ENCODE results near the gene SIT1. TPM values are rescaled to one million over a fixed set of nuclear protein-coding genes. Genes with fewer than 3 reads are reported as not detected.

The SIT1 gene
- total RNA-seq, 2 donors from 2014 or later: 0.68 TPM; not detected in 1

DNA sequence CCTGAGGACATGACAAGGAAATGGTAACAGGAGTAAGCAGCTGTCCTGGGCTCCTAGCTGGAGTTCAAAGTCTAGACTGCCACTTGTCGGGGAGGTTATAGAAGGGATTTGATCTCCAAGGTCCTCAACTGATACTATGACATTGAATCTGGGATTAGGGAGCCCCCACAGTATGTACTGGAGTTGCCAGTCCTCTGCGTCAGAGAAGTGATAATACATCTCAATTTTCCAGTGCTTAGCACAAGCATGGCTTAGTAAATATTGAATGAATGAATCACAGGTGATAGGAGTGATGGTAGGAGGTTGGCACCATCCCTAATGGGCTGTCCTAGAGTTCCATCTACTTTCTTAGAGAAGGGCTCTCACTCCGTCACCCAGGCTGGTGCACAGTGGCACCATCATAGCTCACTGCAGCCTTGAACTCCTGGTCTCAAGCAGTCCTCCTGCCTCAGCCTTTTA, 45.2 kb upstream of the SIT1 start:
- Histone ChIP-seq H3K27ac (peak overlapping the region; percentile 99 to 100), H3K9me3 (no peaks in the 10 kb centered on the region), H3K4me1 (ENCODE audit: control insufficient read depth in 1 of 2, low read depth in 2 of 2) (peaks cover 38 to 86% of the 10 kb centered on the region in 2 donors), H3K4me3 (no peak overlapping the region), H3K36me3 (peaks cover 47% of the 10 kb centered on the region), H3K27me3 (replicated peaks; ENCODE audit: insufficient read depth) (no peaks in the 10 kb centered on the region)
- DNase-seq (ENCODE audit: low spot score) (no peak), ATAC-seq (ENCODE audit: insufficient number of reproducible peaks, low FRiP score, low read depth) (no peak)
- TF ChIP-seq, protein P1, sequence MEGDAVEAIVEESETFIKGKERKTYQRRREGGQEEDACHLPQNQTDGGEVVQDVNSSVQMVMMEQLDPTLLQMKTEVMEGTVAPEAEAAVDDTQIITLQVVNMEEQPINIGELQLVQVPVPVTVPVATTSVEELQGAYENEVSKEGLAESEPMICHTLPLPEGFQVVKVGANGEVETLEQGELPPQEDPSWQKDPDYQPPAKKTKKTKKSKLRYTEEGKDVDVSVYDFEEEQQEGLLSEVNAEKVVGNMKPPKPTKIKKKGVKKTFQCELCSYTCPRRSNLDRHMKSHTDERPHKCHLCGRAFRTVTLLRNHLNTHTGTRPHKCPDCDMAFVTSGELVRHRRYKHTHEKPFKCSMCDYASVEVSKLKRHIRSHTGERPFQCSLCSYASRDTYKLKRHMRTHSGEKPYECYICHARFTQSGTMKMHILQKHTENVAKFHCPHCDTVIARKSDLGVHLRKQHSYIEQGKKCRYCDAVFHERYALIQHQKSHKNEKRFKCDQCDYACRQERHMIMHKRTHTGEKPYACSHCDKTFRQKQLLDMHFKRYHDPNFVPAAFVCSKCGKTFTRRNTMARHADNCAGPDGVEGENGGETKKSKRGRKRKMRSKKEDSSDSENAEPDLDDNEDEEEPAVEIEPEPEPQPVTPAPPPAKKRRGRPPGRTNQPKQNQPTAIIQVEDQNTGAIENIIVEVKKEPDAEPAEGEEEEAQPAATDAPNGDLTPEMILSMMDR (IDR thresholded peaks at IDR 0.05): no peak

DNA sequence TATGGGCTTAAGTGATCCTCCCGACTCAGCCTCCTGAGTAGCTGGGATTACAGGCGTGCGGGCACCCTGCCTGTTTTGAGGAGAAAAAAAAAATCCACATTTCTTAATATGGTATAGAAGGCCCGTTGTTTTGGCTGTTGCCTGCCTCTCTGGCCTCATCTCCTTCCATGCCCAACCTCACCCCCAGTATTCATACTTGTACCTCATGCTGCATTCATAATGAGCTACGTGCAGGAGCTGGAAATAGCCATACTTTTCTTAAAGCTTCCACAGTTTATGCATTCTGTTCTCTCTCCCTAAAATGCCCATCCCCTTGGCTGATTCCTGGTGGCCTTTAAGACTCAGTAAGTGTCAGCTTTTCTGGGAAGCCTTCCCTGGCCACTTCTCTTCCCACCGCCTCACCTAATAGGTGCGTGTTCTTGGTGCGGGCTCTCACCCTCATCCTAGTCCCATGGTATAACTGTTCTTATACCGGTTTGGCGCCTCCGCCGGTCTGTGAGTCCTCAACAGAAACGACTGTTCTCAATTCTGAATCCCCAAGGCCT, 41.1 kb upstream of the SIT1 start:
- Histone ChIP-seq H3K27me3 (replicated peaks; ENCODE audit: insufficient read depth) (no peaks in the 10 kb centered on the region), H3K9me3 (no peaks in the 10 kb centered on the region), H3K36me3 (peaks cover 26% of the 10 kb centered on the region), H3K27ac (peak overlapping the region; percentile 99 to 100), H3K4me1 (ENCODE audit: control insufficient read depth in 1 of 2, low read depth in 2 of 2) (peaks cover 32 to 53% of the 10 kb centered on the region in 2 donors), H3K4me3 (peak overlapping the region; percentile 94)
- ATAC-seq (ENCODE audit: insufficient number of reproducible peaks, low FRiP score, low read depth) (peak; percentile 17), DNase-seq (ENCODE audit: low spot score) (peak; percentile 39)
- TF ChIP-seq, protein P1 (IDR thresholded peaks at IDR 0.05): no peak

DNA sequence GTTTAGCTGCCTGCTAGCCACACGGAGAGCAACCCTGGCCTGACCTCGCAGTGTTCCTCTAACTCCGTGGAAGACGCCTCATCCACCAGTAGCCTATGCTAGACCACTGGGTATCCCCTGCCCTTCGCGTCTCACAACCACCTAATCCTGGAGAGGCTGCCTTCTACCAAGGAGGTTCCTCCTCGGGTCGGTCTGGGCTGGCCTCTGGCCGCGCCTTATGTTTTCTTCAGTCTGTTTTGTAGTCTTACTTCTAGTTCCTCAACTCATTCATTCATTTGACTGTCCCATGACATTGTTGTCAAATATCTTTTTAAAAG, 40.6 kb upstream of the SIT1 start:
- Histone ChIP-seq H3K4me3 (peak overlapping the region; percentile 94), H3K36me3 (peaks cover 30% of the 10 kb centered on the region), H3K27ac (peak overlapping the region; percentile 99 to 100), H3K9me3 (no peaks in the 10 kb centered on the region), H3K27me3 (replicated peaks; ENCODE audit: insufficient read depth) (no peaks in the 10 kb centered on the region), H3K4me1 (ENCODE audit: control insufficient read depth in 1 of 2, low read depth in 2 of 2) (peaks cover 28 to 48% of the 10 kb centered on the region in 2 donors)
- TF ChIP-seq, protein P1 (IDR thresholded peaks at IDR 0.05): no peak
- no peak for DNase-seq (ENCODE audit: low spot score)
- ATAC-seq (ENCODE audit: insufficient number of reproducible peaks, low FRiP score, low read depth): peak; percentile 1

DNA sequence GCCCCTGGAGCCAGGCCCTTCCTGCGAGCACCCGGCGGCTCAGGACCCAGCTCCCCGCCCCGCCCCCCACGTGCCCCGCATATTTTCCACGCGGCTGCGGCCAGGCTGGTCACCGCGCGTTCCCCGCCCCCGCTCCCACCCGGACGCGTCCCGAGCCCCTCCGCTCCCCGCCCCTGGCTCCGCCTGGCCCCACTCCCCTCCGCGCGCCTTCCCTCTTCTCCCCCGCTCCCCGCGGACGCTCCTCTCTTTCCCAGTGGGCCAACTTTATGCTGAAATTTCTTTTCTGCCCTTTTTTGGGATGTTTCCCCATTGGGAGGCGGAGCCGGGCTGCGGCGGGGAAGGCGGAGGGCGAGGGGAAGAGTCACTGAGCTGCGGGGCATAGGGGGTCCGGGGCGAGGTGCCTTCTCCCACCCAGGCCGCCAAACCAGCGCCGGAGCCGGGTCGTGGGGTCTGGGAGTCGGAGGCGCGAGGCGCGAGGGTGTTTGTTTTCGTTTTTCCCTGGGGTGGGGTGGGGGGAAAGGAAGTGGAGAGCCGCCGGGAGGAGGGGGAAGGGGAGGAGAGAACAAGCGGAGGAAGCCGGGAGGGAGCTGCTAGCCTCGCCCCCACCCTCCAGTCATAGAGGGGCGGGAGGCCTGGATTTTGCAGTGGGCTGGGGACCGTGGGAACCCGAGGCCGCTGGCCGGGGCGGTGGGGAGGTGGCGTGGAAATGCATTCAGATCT, 40.0 kb upstream of the SIT1 start:
- H3K9me3 ChIP-seq: no peaks in the 10 kb centered on the region
- TF ChIP-seq, protein P1 (IDR thresholded peaks at IDR 0.05): no peak
- H3K27me3 ChIP-seq (replicated peaks; ENCODE audit: insufficient read depth): no peaks in the 10 kb centered on the region
- H3K4me1 ChIP-seq (ENCODE audit: control insufficient read depth in 1 of 2, low read depth in 2 of 2): peaks cover 22 to 43% of the 10 kb centered on the region in 2 donors
- H3K4me3 ChIP-seq: peak overlapping the region; percentile 94
- H3K36me3 ChIP-seq: peaks cover 32% of the 10 kb centered on the region
- ATAC-seq (ENCODE audit: insufficient number of reproducible peaks, low FRiP score, low read depth) (peak; percentile 21), DNase-seq (ENCODE audit: low spot score) (peak; percentile 70)
- peak overlapping the region; percentile 99 to 100 for H3K27ac ChIP-seq

DNA sequence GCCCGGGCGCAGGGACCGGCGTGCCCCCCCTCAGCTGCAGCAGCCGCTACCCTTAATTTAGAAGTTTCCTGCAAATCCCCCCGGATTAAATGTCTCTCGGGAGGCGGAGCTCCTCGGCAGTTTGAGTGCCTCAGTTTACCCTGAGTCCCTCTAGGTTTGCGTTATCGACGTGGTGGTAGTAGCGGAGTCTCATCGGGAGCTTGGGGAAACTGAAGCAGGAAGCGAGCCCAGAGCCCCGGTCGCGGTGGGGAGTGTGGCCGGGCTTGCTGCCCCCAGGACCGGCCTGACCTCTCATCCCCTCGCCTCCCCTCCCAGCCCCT, 39.5 kb upstream of the SIT1 start:
- peaks cover 19 to 43% of the 10 kb centered on the region in 2 donors for H3K4me1 ChIP-seq (ENCODE audit: control insufficient read depth in 1 of 2, low read depth in 2 of 2)
- H3K4me3 ChIP-seq: peak overlapping the region; percentile 94
- peaks cover 35% of the 10 kb centered on the region for H3K36me3 ChIP-seq
- TF ChIP-seq, protein P1 (IDR thresholded peaks at IDR 0.05): no peak
- H3K27ac ChIP-seq: peak overlapping the region; percentile 99 to 100
- DNase-seq (ENCODE audit: low spot score): no peak
- H3K9me3 ChIP-seq: no peaks in the 10 kb centered on the region
- no peak for ATAC-seq (ENCODE audit: insufficient number of reproducible peaks, low FRiP score, low read depth)
- no peaks in the 10 kb centered on the region for H3K27me3 ChIP-seq (replicated peaks; ENCODE audit: insufficient read depth)

Data from thoracic aorta (tissue), 2 donors.